Stomach (tissue), 4 donors: ENCODE results near the gene TMEM169.

Experiments
- POLR2A ChIP-seq, 4 donors: fragments of 450-650 bp; IDR thresholded peaks; one replicate each; pipeline ENCODE4 v1.6.1; 2016; ENCODE audit warnings: antibody characterized with exemption in 4 of 4, control low read depth in 2 of 4, mild to moderate bottlenecking in 1 of 4, moderate library complexity in 1 of 4
- POLR2AphosphoS5 ChIP-seq, 3 donors: sonication (generic); formaldehyde crosslinking; IDR thresholded peaks; one replicate each; pipeline ENCODE4 v1.6.1; 2016; ENCODE audit warnings: antibody characterized with exemption in 3 of 3
- TF ChIP-seq, protein P1 (sequence below), 7 experiments: fragments of 450-650 bp in 4 of 7; fragments of 200-600 bp in 3 of 7; sonication (generic) in 3 of 7; IDR thresholded peaks; one replicate each; pipeline ENCODE4 v1.5.1; 2016 to 2019; ENCODE audit warnings: antibody characterized with exemption in 7 of 7, control low read depth in 2 of 7, mild to moderate bottlenecking in 1 of 7

DNA sequence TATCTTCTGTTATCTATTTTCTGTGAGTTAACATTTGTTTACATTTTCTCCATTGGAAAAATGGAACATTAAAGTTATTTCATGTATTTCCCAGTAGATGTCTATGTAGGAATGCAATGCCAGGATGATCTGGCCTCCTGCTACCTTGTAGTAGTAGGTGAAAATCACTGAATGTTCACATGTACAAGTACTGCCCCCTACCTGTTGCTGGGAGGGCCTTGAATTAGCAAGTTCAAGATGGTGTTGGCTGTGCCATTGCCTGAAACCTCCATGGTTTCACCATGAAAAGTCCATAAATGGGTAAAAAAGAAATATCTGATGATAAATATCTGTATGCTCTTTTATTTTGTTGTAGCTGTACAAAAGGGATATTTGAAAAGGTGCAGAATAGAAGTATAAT is 58.2 kb downstream of the TMEM169 start:
- TF ChIP-seq POLR2A (IDR thresholded peaks at IDR 0.05) (no peak), POLR2AphosphoS5 (IDR thresholded peaks at IDR 0.05) (no peak)
- TF ChIP-seq, protein P1, sequence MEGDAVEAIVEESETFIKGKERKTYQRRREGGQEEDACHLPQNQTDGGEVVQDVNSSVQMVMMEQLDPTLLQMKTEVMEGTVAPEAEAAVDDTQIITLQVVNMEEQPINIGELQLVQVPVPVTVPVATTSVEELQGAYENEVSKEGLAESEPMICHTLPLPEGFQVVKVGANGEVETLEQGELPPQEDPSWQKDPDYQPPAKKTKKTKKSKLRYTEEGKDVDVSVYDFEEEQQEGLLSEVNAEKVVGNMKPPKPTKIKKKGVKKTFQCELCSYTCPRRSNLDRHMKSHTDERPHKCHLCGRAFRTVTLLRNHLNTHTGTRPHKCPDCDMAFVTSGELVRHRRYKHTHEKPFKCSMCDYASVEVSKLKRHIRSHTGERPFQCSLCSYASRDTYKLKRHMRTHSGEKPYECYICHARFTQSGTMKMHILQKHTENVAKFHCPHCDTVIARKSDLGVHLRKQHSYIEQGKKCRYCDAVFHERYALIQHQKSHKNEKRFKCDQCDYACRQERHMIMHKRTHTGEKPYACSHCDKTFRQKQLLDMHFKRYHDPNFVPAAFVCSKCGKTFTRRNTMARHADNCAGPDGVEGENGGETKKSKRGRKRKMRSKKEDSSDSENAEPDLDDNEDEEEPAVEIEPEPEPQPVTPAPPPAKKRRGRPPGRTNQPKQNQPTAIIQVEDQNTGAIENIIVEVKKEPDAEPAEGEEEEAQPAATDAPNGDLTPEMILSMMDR (IDR thresholded peaks at IDR 0.05): peak in 4 of 7 experiments; percentile 12 to 54 (median 16)
